C4-2B (cell line): ENCODE measurements around the gene PLEKHM2.

Source experiments
- ZFX ChIP-seq: fragments of 450-650 bp; IDR thresholded peaks from 2 replicates; pipeline ENCODE4 v1.6.1; 2017
- TF ChIP-seq, protein P1 (sequence below): fragments of 450-650 bp; conservative IDR thresholded peaks from 2 replicates; pipeline ENCODE4 v1.5.1; 2017; ENCODE audit warnings: mild to moderate bottlenecking

GRCh38 chr1:15765495-15766194, 81.5 kb downstream of the PLEKHM2 start:
- TF ChIP-seq, protein P1, sequence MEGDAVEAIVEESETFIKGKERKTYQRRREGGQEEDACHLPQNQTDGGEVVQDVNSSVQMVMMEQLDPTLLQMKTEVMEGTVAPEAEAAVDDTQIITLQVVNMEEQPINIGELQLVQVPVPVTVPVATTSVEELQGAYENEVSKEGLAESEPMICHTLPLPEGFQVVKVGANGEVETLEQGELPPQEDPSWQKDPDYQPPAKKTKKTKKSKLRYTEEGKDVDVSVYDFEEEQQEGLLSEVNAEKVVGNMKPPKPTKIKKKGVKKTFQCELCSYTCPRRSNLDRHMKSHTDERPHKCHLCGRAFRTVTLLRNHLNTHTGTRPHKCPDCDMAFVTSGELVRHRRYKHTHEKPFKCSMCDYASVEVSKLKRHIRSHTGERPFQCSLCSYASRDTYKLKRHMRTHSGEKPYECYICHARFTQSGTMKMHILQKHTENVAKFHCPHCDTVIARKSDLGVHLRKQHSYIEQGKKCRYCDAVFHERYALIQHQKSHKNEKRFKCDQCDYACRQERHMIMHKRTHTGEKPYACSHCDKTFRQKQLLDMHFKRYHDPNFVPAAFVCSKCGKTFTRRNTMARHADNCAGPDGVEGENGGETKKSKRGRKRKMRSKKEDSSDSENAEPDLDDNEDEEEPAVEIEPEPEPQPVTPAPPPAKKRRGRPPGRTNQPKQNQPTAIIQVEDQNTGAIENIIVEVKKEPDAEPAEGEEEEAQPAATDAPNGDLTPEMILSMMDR, result no peak
- no peak for TF ChIP-seq ZFX
